ENCODE results near the gene NHSL1. TPM values are rescaled to one million over a fixed set of nuclear protein-coding genes. Genes with fewer than 3 reads are reported as not detected.
A peak's percentile ranks its signal among the peaks of the same experiment; 100 is the strongest.

The NHSL1 gene
- total RNA-seq, 6 experiments from 2014 or later, result 19.8 to 54.2 (median 28.5) TPM

DNA sequence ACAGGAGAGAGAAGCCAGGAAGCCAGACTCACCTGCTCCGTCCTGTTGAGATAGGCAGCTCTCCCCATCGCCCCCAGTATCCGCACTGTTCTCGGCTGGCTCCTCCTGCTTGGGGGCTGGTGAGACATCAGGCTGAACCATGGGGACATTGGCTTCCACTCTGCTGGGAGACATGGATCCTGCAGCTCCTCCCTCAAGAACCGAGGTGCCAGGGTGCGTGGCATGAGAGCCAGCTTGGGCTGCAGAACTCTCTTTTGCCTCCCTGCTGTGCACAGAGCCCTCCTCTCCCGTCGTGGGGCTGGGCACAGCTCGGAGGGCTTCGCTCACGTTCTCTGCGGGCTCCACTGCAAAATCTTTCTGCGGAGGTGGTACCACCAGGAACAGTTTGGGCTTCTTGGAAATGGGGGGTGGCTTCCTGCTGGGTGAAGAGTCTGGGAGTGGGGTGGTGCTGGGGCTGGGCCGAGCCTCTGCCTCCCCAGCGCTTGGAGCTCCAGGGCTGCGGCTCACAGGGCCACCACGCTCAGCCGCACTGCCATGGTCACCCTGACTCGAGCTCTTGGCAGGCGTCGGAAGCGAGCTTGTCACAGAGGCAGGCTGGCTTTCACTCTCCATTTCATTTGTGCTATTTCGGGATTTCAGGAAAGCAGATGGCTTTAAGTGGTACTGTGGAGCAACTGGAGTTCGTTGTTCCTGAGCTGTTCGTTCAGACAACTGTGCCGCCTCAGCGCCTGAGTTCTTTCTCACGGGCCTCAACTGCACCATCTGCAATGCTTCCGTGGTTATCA lies 68.7 kb downstream of the NHSL1 start:
- H3K36me3 ChIP-seq, result peaks cover 0 to 46% (median 14%) of the 10 kb centered on the region in 4 donors
- H3K27ac ChIP-seq, result no peak overlapping the region
- peak in 3 of 4 donors; percentile 4 to 24 (median 5) for ATAC-seq
- WGBS (ENCODE audit: insufficient coverage, low coverage, low lambda C conversion rate, missing lambda C conversion rate), result 81% methylated on average over 9 of the region's 29 CpGs
- intact Hi-C loops (cut with DNase I), result loop anchor here in 1 of 2 donors (10.0 kb wide), 1 partner anchor 84 kb away; no protein-coding TSS in a partner anchor
- no peak for TF ChIP-seq POLR2A (IDR thresholded peaks at IDR 0.05)
- TF ChIP-seq, protein P1, sequence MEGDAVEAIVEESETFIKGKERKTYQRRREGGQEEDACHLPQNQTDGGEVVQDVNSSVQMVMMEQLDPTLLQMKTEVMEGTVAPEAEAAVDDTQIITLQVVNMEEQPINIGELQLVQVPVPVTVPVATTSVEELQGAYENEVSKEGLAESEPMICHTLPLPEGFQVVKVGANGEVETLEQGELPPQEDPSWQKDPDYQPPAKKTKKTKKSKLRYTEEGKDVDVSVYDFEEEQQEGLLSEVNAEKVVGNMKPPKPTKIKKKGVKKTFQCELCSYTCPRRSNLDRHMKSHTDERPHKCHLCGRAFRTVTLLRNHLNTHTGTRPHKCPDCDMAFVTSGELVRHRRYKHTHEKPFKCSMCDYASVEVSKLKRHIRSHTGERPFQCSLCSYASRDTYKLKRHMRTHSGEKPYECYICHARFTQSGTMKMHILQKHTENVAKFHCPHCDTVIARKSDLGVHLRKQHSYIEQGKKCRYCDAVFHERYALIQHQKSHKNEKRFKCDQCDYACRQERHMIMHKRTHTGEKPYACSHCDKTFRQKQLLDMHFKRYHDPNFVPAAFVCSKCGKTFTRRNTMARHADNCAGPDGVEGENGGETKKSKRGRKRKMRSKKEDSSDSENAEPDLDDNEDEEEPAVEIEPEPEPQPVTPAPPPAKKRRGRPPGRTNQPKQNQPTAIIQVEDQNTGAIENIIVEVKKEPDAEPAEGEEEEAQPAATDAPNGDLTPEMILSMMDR (IDR thresholded peaks at IDR 0.05), result no peak
- no peaks in the 10 kb centered on the region for H3K9me3 ChIP-seq
- H3K4me1 ChIP-seq, result peaks cover 0 to 19% (median 4%) of the 10 kb centered on the region in 4 donors
- no peak overlapping the region for H3K4me3 ChIP-seq
- H3K27me3 ChIP-seq, result no peaks in the 10 kb centered on the region
- DNase-seq, result no peak

DNA sequence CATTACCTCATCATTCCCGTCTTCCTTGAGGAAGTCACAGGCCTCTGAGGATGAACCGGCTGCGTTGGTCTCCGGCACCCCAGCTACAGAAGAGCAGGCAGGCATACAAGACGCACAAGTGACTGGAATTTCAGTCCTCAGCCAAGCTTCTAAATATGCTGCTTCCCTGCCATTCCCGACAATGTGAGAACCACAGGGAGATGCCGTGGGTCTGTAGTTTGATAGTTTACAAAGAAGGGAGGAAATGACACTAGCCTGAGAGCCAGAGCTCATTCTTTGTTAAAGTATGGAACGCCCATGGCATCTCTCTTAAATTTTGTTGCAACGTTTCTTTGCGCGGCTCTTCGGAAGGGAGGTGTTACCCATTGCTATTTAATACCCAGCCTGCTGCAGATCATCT lies 69.5 kb downstream of the NHSL1 start:
- no peak overlapping the region for H3K4me3 ChIP-seq
- H3K27me3 ChIP-seq, result no peaks in the 10 kb centered on the region
- peaks cover 0 to 19% (median 4%) of the 10 kb centered on the region in 4 donors for H3K4me1 ChIP-seq
- intact Hi-C loops (cut with DNase I), result loop anchor here (5.0 to 10.0 kb wide), 2 partner anchors 78 to 85 kb away; no protein-coding TSS in a partner anchor
- TF ChIP-seq POLR2A (IDR thresholded peaks at IDR 0.05), result no peak
- TF ChIP-seq, protein P1 (IDR thresholded peaks at IDR 0.05), result no peak
- peak overlapping the region; percentile 21 to 45 (median 42) for H3K27ac ChIP-seq
- WGBS (ENCODE audit: insufficient coverage, low coverage, low lambda C conversion rate, missing lambda C conversion rate), result 43% methylated on average over 8 of the region's 12 CpGs
- no peaks in the 10 kb centered on the region for H3K9me3 ChIP-seq
- DNase-seq, result no peak
- H3K36me3 ChIP-seq, result peaks cover 0 to 44% (median 14%) of the 10 kb centered on the region in 4 donors
- ATAC-seq, result peak in 2 of 4 donors; percentile 3

DNA sequence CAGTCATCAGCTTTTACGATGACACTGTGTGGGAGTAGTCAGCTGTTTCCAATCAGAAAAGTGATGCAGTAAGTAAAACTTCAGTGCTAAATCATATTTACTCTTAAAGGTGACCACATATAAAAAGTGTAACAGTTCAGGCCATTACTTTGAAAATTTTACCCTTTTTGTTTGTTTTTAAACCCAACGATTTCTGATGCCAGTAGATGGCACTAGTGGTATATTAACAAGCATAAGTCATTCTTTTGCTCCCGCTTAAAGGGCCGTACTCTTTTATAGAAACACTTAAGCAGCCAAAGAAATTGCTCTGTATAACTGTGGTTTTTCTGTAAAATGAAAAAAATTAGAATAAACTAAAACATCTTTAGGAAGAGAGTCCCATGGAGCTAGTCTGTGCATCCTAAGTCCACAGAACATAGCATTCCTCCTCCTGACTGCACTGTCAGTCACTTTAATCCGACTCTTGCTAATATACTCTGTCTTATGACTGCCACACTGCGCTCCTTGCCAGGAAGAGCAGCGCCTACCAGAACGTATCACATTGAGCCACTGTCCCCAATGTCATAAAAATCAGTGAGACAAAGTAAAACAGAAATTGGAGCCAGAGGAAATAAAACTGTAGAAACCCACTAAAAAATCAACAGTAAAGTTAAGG lies 70.2 kb downstream of the NHSL1 start:
- Histone ChIP-seq H3K27ac (peak overlapping the region; percentile 21 to 45 (median 42)), H3K4me1 (peaks cover 0 to 19% (median 5%) of the 10 kb centered on the region in 4 donors), H3K4me3 (no peak overlapping the region), H3K27me3 (no peaks in the 10 kb centered on the region), H3K9me3 (no peaks in the 10 kb centered on the region), H3K36me3 (peaks cover 0 to 49% (median 16%) of the 10 kb centered on the region in 4 donors)
- TF ChIP-seq POLR2A (IDR thresholded peaks at IDR 0.05), result no peak
- TF ChIP-seq, protein P1 (IDR thresholded peaks at IDR 0.05), result peak; percentile 60 to 69 (median 66)
- 28% methylated on average over 8 of the region's 8 CpGs for WGBS (ENCODE audit: insufficient coverage, low coverage, low lambda C conversion rate, missing lambda C conversion rate)
- ATAC-seq, result peak; percentile 58 to 67 (median 64)
- intact Hi-C loops (cut with DNase I), result loop anchor here in 1 of 2 donors (5.0 kb wide), 1 partner anchor 78 kb away; no protein-coding TSS in a partner anchor
- DNase-seq, result no peak

DNA sequence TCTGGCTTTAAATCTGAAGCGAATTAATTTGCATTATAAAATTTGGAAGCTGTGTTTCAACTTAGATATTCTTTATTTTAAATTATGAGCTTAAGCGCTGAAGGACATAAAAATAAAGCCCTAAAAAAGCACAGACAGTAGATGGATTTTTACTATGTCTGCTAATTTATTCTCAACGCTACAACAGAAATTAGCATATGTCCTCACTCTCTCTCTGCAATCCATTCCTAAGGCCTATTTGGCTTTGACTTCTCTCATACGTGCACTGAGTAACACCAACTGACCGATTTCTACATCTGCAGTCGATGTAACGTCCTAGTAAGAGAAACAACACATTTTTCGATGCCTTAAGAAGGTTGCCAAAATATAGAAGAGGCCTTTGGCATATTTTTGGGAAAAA lies 71.6 kb downstream of the NHSL1 start:
- intact Hi-C loops (cut with DNase I), result loop anchor here in 1 of 2 donors (5.0 kb wide), 1 partner anchor 80 kb away; no protein-coding TSS in a partner anchor
- no peak for DNase-seq
- Histone ChIP-seq H3K27ac (no peak overlapping the region), H3K4me1 (peaks cover 0 to 30% (median 8%) of the 10 kb centered on the region in 4 donors), H3K27me3 (no peaks in the 10 kb centered on the region), H3K36me3 (peaks cover 0 to 39% (median 14%) of the 10 kb centered on the region in 4 donors), H3K9me3 (no peaks in the 10 kb centered on the region), H3K4me3 (no peak overlapping the region)
- 82% methylated on average over 8 of the region's 8 CpGs for WGBS (ENCODE audit: insufficient coverage, low coverage, low lambda C conversion rate, missing lambda C conversion rate)
- ATAC-seq, result no peak
- TF ChIP-seq, protein P1 (IDR thresholded peaks at IDR 0.05), result no peak
- TF ChIP-seq POLR2A (IDR thresholded peaks at IDR 0.05), result no peak

Data from right lobe of liver (tissue), 6 donors.